GM11168 (cell line): ENCODE data around the gene RNF166.

Source experiments
- in situ Hi-C: fragments of 300-500 bp; cut with MboI; formaldehyde crosslinking; loops from one replicate; pipeline ENCODE4 v1.12.0; 2022; ENCODE audit warnings: low sequenced_read_pairs; ENCODE audit not compliant: unreplicated experiment

The RNF166 gene

DNA sequence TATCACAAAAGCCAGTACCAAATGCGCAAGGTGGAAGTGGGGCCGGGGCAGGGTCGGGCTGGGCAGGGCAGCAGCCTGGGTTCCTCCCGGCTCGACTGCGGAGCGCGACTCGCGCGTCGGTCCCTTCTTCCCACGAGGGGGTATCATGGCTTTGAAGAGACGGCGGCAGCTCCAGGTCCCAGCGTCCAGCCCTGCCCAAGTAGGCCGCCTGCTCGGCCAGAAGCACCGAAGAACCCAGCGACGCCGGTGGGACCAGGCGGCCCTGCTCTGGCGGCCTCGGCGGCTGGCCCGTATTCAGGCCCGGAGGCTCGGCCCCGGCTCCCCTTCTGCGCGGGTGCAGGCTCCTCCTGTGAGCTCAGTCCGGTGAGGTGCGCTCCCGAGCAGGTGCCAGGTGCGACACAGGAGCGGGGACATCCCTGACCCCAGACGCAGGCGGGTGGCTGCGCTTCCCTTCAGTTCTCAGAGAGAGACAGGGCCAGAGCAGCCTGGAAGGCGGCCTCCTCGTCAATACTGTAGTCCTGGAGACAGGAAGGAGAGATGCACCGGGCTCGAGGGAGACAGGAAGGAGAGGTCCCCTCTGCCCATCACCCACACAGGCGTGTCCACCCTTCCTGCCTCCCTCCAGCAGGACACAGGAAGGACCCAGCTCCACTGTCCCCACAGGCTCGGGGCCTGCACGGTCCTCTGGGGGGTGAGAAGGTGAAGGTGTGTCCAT, 8.9 kb downstream of the RNF166 start:
- in situ Hi-C loops = no loop called here

- in situ Hi-C loops = no loop called here
These were observed 9.8 kb downstream of the RNF166 start for GRCh38 chr16:88696441-88696840.

DNA sequence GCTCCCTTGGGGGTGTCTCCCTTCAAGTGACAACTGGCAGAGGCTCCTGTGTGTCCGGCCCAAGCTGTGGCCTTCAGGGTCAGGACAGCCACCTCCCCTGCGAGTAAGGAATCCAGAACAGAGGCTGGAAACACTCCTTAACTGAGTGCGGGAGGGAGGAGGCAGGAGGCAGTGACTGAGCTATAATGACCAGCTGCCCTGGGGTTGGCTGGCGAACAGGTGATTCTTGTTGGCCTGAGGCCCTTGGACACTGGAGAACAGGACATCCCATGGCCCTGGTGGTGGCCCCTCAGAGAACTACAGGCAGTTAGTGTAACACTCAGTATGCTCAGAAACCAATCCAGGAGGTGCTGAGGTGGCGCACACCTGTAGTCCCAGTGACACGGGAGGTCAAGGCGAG, 10.5 kb downstream of the RNF166 start:
- in situ Hi-C loops = no loop called here

DNA sequence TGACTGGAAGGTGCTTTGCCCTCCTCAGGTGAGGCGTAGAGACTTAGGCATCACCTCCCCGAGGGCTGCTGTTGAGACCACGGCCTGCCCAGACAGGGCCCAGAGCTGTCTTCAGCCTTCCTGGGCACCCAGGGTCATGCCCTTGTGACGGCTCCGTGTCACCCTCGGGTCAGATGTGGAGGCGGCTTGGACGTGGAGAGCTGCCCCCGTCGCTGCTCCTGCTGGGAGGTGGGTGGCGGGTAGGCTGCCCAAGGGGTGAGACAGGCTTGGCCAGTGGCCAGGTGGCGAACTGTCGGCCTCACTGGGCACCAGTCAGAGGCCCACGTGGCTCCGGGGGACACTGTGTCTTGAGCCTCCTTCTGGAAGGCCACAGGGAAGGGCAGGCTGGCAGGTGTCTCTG, 11.0 kb downstream of the RNF166 start:
- in situ Hi-C loops = no loop called here

GRCh38 chr16:88694221-88695087, 11.8 kb downstream of the RNF166 start:
- in situ Hi-C loops = no loop called here

DNA sequence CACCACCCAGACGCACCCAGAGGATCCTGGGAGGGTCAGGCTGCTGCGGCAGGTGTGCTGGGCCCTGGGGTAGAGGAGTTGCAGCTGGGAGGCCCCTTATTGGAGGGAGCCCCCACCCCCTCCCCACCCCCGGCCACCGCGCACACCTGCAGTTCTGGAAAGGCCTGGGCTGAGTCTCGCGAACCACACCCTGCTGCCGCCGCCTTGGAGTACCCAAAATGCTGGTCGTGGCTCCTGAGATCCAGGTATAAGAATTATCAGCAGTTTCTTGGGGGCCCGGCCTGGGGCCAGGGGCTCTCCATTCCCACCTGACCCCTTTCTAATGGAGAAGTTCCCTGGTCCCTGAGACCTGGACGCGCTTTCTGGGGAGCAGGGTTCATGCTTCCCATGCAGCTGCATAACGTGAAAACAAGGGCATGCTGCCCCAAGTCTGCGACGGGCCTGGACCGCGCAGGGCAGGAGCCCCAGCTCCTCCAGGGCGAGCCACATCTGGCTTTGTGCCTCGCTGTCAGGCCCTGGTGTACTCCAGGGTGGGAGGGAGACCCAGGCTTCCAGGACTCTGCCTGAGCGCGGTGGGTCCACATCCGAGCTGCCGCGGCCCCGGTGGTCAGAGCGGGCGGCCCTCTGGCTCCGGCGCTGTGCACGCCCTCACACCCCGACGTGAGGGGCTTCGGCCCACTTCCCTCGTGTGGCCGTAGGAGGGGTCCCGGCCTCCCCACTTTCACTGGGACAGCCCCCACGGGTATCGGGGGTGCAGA, 12.6 kb downstream of the RNF166 start:
- in situ Hi-C loops = no loop called here

DNA sequence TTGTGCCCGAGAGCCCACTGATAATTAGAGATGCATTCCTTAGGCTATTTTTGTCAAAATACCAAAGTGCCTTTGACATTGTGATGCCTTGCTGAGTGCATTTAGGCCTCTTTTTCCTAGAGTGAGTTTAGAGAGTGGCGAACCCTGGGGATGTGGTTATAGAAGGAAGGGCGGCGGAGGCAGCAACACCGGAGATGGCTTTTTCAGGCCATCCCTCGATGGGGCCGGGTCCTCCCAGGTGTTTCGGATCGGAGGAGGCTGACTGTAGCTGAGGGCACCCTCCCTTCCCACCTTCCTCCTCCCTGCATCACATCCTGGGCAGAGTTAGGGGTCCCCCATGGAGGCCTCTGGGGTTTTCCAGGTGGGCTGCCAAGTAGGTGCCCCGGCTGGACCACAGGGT, 13.3 kb downstream of the RNF166 start:
- in situ Hi-C loops = no loop called here

DNA sequence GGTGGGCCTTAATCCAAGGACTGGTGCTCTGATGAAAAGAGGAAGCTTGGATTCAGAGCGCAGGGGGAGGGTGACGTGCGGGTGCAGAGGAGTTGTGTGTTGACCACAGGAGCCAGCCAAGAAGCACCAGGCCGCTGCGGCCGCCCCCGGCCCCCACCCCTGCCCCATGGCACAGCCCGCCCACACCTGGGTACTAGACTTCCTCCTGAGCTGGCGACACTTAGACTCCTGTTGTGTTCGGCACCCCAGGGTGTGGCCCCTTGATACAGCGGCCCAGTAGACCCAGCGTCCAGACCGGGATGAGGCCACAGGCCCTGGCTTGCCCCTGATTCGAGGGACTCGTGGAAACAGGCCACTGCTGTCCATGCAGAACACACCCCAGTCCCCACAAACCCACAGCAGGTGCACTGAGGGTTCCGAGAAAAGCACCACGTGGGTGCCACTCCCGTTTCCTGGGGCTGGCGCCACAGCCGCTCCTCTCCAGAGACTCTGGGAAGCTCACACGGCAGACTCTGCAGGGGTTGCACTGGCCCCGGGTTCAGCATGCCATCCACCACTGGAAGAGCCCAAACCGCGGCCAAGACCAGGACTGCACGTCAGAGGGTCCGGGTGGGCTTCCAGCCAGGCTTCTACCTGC, 14.2 kb downstream of the RNF166 start:
- in situ Hi-C loops = no loop called here

DNA sequence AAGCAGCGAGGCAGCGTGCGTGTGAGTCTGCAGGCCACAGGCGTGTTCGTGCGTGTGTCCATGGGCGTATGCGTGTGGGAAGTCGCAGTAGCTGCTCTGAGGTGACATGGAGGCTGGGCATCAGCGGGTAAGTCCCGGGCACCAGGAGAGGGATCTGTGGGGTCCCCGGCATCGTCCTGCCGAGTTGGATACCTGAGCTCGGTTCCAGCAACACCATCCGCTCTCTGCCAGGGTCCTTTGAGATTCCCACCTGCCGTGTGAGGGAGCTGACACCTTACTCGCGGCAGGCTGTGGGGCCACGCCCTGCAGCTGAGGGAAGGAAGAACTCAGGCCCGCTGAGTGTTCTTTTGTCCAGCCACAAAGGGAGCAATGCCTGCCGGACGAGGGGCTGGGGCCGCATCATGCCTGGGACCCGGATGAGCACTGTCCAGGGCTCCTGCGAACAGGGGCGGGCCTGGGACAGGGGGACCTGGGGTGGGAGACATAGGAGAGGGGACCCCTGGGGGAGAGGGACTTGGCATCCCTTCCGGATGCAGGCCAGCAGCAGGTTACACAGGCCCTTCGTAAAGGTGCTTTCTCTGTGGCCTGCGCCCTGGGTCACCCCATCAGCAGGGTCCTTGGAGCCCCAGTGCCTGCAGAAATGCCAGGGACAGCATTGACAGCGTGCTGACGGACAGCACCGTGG, 14.9 kb downstream of the RNF166 start:
- in situ Hi-C loops = no loop called here

- in situ Hi-C loops = no loop called here
These were observed 15.7 kb downstream of the RNF166 start for GRCh38 chr16:88690341-88691128.

GRCh38 chr16:88688013-88688778, 18.0 kb downstream of the RNF166 start:
- in situ Hi-C loops = no loop called here

- in situ Hi-C loops = no loop called here
These were observed 18.6 kb downstream of the RNF166 start for GRCh38 chr16:88687676-88688012.

DNA sequence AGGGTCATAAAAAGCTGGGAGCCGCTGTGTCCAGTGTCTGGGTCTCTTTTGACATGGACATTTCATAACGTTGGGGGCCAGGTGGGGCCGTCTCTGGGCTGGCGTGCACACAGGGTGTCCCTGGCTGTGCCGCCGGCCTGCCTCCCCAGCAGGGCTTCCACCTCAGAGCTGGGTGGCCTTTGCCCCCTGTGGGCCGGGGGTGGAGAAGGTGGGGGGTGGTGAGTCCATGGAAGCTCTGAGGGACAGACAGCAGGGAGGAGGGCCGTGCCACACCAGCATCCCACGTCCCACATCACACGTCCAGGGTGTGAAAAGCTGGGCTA, 19.0 kb downstream of the RNF166 start:
- in situ Hi-C loops = no loop called here

DNA sequence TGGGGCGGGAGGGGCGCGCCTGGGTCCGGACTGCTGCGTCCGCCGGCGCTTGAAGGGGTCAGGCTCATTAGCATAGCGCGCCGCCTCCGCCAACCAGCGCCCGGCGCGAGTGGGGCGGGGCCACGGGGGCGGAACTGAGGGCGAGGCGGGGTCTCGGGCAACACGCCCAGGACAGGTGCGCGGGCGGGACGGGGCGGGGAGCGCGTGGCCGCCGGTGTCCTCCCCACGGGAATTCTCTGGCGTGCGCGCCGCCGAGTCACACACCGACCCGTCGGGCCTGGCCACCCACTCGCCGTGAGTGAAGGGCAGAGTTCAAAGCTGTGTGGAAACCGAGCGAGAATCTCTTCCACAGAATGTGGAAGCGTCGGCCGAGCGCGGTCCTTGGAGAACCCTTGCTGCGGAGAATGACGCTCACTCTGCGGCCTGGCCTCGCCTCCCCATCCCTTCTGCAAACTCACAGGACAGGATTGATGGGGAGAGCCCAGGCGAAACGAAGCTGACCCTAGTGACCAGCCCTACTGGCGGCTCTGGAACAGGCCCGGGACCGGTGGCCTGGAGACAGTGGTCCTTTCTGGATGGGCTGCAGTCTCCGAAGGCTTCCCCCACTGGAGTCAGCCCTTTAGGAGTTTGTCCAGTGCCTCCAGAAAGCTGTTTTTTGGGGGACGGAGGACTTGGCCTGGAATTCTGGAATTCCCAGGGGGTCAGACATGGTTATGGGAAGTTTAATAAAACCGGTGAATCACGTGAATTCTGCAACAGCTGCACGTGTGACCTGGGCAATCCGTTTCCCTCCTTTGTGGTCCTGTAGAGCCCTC, 19.6 kb downstream of the RNF166 start, which contains the start of gene SNAI3:
Gene SNAI3 (minus strand): TSS at position 69 of the 815 bp plus-strand sequence. CDS start 101 bp downstream, outside the sequence.
- in situ Hi-C loops = no loop called here

DNA sequence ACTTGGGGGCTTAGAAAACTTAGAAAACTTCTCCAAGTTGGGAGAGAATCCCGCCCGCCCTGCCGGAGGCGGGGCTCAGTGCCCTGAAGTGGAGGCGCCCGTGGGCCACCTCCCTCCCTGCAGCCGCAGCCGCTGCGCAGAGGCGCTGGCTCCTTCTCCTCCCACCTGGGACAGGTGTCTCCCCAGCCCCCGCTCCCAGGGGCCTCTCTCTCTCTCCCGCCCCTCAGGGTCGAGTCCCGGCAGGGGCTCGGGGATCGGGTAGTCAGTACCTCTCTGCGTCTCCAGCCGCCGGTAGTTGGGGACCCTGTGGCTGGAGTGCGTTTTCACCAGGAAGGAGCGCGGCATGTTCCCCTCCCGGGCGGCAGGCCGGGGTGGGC, 20.2 kb downstream of the RNF166 start:
- in situ Hi-C loops = no loop called here

DNA sequence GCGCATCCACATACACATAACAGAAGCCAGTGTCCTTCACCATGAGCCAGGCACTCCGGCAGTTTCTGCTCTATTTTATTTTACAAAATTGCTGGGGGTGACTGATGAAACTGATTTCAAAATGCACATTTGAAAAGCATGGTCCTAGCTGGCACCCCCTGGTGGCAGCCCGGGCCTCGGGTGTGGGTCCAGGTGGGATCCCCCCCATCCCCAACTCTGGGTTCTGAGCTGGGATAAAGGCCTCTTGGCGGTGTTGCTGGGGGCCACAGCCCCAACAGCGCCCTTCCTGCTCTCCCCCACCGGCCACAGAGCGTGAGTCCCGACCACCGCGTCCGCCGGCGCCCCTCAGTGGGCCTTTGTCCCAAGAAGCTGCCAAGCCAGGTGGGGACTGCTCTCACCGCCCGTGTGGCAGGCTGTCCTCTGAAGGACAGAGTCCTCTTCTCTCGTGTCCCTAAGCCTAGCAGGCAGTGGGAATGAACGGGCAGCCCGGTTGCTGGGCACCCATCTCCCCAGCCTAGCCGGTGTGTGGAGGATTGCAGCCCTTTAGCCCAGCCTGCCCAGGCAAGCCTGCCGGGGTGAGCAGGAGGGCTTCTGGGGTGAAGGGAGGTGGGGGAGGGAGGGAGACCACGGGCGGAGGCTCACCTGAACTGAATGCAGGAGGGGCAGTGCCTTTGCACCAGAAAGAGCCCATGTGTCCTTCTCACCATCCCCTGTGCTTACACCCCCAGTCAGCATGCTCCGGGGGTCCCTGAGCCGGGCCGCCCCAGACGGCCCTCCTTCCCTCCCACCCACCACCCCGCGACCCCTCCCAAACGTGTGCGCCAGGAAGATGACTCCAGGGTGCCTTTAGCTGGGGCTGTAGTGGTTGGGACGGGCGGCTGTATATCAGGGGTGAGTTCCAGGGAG, 20.8 kb downstream of the RNF166 start:
- in situ Hi-C loops = no loop called here
